ENCODE measurements around the gene CHRND.
"Not testable (repeated sequence)": the region's sequence is repeated elsewhere in the genome, so short reads cannot be mapped to it uniquely, and the experiment has no call there.

Gene CHRND

GRCh38 chr2:232524771-232525170 is 1.2 kb upstream of the CHRND start:
- DNase-seq, result no peak

- no peak for DNase-seq
Observed at GRCh38 chr2:232525199-232525598, 761 bp upstream of the CHRND start.

- no peak for DNase-seq
Observed at GRCh38 chr2:232526372-232526941, 497 bp downstream of the CHRND start.

GRCh38 chr2:232527905-232528470 is 2.0 kb downstream of the CHRND start:
- no peak for DNase-seq

GRCh38 chr2:232528746-232529460 is 2.9 kb downstream of the CHRND start:
- DNase-seq, result no peak

GRCh38 chr2:232529806-232530547 is 4.0 kb downstream of the CHRND start:
- no peak for DNase-seq

GRCh38 chr2:232530626-232531260 is 4.8 kb downstream of the CHRND start:
- DNase-seq, result no peak

GRCh38 chr2:232532419-232532818 is 6.5 kb downstream of the CHRND start:
- DNase-seq, result no peak

- DNase-seq, result not testable (repeated sequence)
Observed at GRCh38 chr2:232532821-232533220, 6.9 kb downstream of the CHRND start.

GRCh38 chr2:232533944-232534710 is 8.2 kb downstream of the CHRND start:
- DNase-seq, result no peak

- no peak for DNase-seq
Observed at GRCh38 chr2:232534940-232535651, 9.1 kb downstream of the CHRND start.

- DNase-seq, result no peak
Observed at GRCh38 chr2:232535761-232536530, 10.0 kb downstream of the CHRND start.

- DNase-seq, result no peak
Observed at GRCh38 chr2:232537079-232537478, 11.1 kb downstream of the CHRND start.

GRCh38 chr2:232537499-232537898 is 11.5 kb downstream of the CHRND start:
- DNase-seq, result no peak

- DNase-seq, result no peak
Observed at GRCh38 chr2:232538671-232539070, 12.7 kb downstream of the CHRND start.

GRCh38 chr2:232539298-232540231 is 13.6 kb downstream of the CHRND start, which contains the start of gene CHRNG:
Gene CHRNG (plus strand): TSS chr2:232539692. CDS start chr2:232539748, 56 bp downstream.
- DNase-seq, result no peak

- no peak for DNase-seq
Observed at GRCh38 chr2:232540441-232541041, 14.6 kb downstream of the CHRND start.

Data from anterior cingulate cortex (tissue), 58 donors.